Activated CD4-positive, alpha-beta T cell treated with anti-CD3 and anti-CD28 coated beads, Interleukin-2, Interleukin-6, amounts not matched to agents 100 ng/mL and 50 ng/mL, durations not matched to agents 16 hours and 8 hours (primary cell): Measurements from ENCODE around the gene APMAP.
"Not testable (repeated sequence)": the region's sequence is repeated elsewhere in the genome, so short reads cannot be mapped to it uniquely, and the experiment has no call there.

Experiments used
- DNase-seq: peaks from one replicate; pipeline ENCODE4 v3.0.0-alpha.2; 2020

Gene APMAP

GRCh38 chr20:25006431-25007167, 14.0 kb upstream of the APMAP start:
- no peak for DNase-seq

- DNase-seq: no peak
Observed at GRCh38 chr20:25005661-25006060, 13.1 kb upstream of the APMAP start.

- no peak for DNase-seq
Observed at GRCh38 chr20:25005220-25005619, 12.7 kb upstream of the APMAP start.

- DNase-seq: no peak
Observed at GRCh38 chr20:25003002-25003401, 10.5 kb upstream of the APMAP start.

GRCh38 chr20:25001323-25001722, 8.8 kb upstream of the APMAP start:
- not testable (repeated sequence) for DNase-seq

- no peak for DNase-seq
Observed at GRCh38 chr20:25000268-25000801, 7.8 kb upstream of the APMAP start.

GRCh38 chr20:24999568-24999967, 7.0 kb upstream of the APMAP start:
- DNase-seq: no peak

- DNase-seq: no peak
Observed at GRCh38 chr20:24998631-24999445, 6.3 kb upstream of the APMAP start.

- no peak for DNase-seq
Observed at GRCh38 chr20:24998121-24998520, 5.6 kb upstream of the APMAP start.

- no peak for DNase-seq
Observed at GRCh38 chr20:24996449-24997377, 4.2 kb upstream of the APMAP start.

GRCh38 chr20:24995741-24996448, 3.3 kb upstream of the APMAP start:
- no peak for DNase-seq

GRCh38 chr20:24994470-24995368, 2.2 kb upstream of the APMAP start:
- DNase-seq: peak; percentile 88

GRCh38 chr20:24994186-24994465, 1.6 kb upstream of the APMAP start:
- no peak for DNase-seq

GRCh38 chr20:24993337-24994185, 1.0 kb upstream of the APMAP start:
- no peak for DNase-seq

GRCh38 chr20:24991897-24992486, 559 bp downstream of the APMAP start:
- DNase-seq: peak; percentile 21

- no peak for DNase-seq
Observed at GRCh38 chr20:24990810-24991252, 1.7 kb downstream of the APMAP start.

- no peak for DNase-seq
Observed at GRCh38 chr20:24989162-24989561, 3.4 kb downstream of the APMAP start.

- no peak for DNase-seq
Observed at GRCh38 chr20:24987873-24988835, 4.4 kb downstream of the APMAP start.

- DNase-seq: no peak
Observed at GRCh38 chr20:24987244-24987643, 5.3 kb downstream of the APMAP start.
